HG03039 (cell line): Measurements from ENCODE around the gene MOV10.
"Not testable (repeated sequence)": the region's sequence is repeated elsewhere in the genome, so short reads cannot be mapped to it uniquely, and the experiment has no call there.

Experiments
- ATAC-seq: cut with Tn5 transposase; IDR thresholded peaks from one replicate; pipeline ENCODE4 v1.9.1; 2021; ENCODE audit warnings: mild to moderate bottlenecking, moderate library complexity; ENCODE audit not compliant: unreplicated experiment

Gene MOV10

GRCh38 chr1:112674440-112674985, at the start of gene MOV10:
TSS of gene MOV10 (plus strand) at chr1:112674659. CDS start at chr1:112674913, 254 bp downstream.
- ATAC-seq: peak; percentile 59

- no peak for ATAC-seq
These were observed 48.8 kb upstream of the MOV10 start for GRCh38 chr1:112625696-112626095.

GRCh38 chr1:112626193-112626592, 48.3 kb upstream of the MOV10 start:
- no peak for ATAC-seq

- ATAC-seq: no peak
These were observed 47.6 kb upstream of the MOV10 start for GRCh38 chr1:112626887-112627286.

GRCh38 chr1:112628516-112628915, 45.9 kb upstream of the MOV10 start:
- no peak for ATAC-seq

GRCh38 chr1:112629256-112629655, 45.2 kb upstream of the MOV10 start:
- ATAC-seq: no peak

- no peak for ATAC-seq
These were observed 40.8 kb upstream of the MOV10 start for GRCh38 chr1:112633628-112634027.

GRCh38 chr1:112634367-112634766, 40.1 kb upstream of the MOV10 start:
- ATAC-seq: no peak

- ATAC-seq: no peak
These were observed 38.4 kb upstream of the MOV10 start for GRCh38 chr1:112636056-112636455.

GRCh38 chr1:112636597-112637253, 37.7 kb upstream of the MOV10 start:
- no peak for ATAC-seq

GRCh38 chr1:112637254-112638109, 37.0 kb upstream of the MOV10 start:
- ATAC-seq: no peak

GRCh38 chr1:112638110-112638428, 36.4 kb upstream of the MOV10 start:
- ATAC-seq: no peak

- not testable (repeated sequence) for ATAC-seq
These were observed 34.0 kb upstream of the MOV10 start for GRCh38 chr1:112640437-112640836.

GRCh38 chr1:112643080-112643479, 31.4 kb upstream of the MOV10 start:
- ATAC-seq: no peak

- ATAC-seq: no peak
These were observed 28.2 kb upstream of the MOV10 start for GRCh38 chr1:112646225-112646624.

- ATAC-seq: no peak
These were observed 23.3 kb upstream of the MOV10 start for GRCh38 chr1:112651205-112651604.

GRCh38 chr1:112665857-112666256, 8.6 kb upstream of the MOV10 start:
- no peak for ATAC-seq

GRCh38 chr1:112666946-112667345, 7.5 kb upstream of the MOV10 start:
- ATAC-seq: no peak

GRCh38 chr1:112672009-112672408, 2.5 kb upstream of the MOV10 start:
- ATAC-seq: no peak

GRCh38 chr1:112672842-112673241, 1.6 kb upstream of the MOV10 start:
- ATAC-seq: no peak

- ATAC-seq: peak; percentile 7
These were observed 643 bp upstream of the MOV10 start for GRCh38 chr1:112673592-112674439.
